HEK293 (cell line): ENCODE results near the gene ZSCAN18.

Experiments used
- CTCF ChIA-PET: fragments of 350-600 bp; formaldehyde crosslinking; extraction: SDS; loops from one replicate; lab custom pipeline; 2021; ENCODE audit warnings: antibody characterized with exemption; lab: Yijun Ruan, JAX
- POLR2A ChIA-PET: fragments of 300-600 bp; formaldehyde crosslinking; extraction: SDS; loops from one replicate; lab custom pipeline; 2020; ENCODE audit warnings: antibody characterized with exemption, inconsistent platforms; lab: Yijun Ruan, JAX
- H3K27ac ChIP-seq: fragments of 200-500 bp; sonication (Bioruptor generic); 2 replicates; pipeline ENCODE4 v1.5.1; 2014; ENCODE audit warnings: low read depth, low read length, control low read depth, inconsistent platforms; ENCODE audit errors: extremely low read depth
- H3K36me3 ChIP-seq, 2 experiments: fragments of 200-500 bp in 1 of 2; sonication (Bioruptor generic) in 1 of 2; 1 replicate in 1 of 2; 2 replicates in 1 of 2; pipeline ENCODE4 v1.5.1; 2014 to 2017; ENCODE audit warnings: inconsistent platforms in 2 of 2, low read length in 2 of 2; ENCODE audit not compliant: control insufficient read depth in 2 of 2, insufficient read depth in 1 of 2
- H3K4me1 ChIP-seq: fragments of 200-500 bp; sonication (Bioruptor generic); 2 replicates; pipeline ENCODE4 v1.5.1; 2014; ENCODE audit warnings: mild to moderate bottlenecking, low read length, inconsistent platforms; ENCODE audit not compliant: control insufficient read depth, insufficient read depth
- H3K4me3 ChIP-seq: 2 replicates; pipeline ENCODE4 v1.5.1; 2011; ENCODE audit warnings: low read depth, mild to moderate bottlenecking, control low read depth, low read length, moderate library complexity
- H3K9me3 ChIP-seq: fragments of 200-500 bp; sonication (Bioruptor generic); 2 replicates; pipeline ENCODE4 v1.5.1; 2014; ENCODE audit warnings: low read depth, low read length, inconsistent platforms; ENCODE audit not compliant: control insufficient read depth, insufficient read depth
- EGR2 ChIP-seq: fragments of 450-650 bp; formaldehyde crosslinking; IDR thresholded peaks from 2 replicates; pipeline ENCODE4 v1.5.1; 2016; ENCODE audit warnings: low read depth, missing biosample characterization, missing genetic modification characterization
- GLIS1 ChIP-seq: fragments of 450-650 bp; formaldehyde crosslinking; IDR thresholded peaks from 2 replicates; pipeline ENCODE4 v1.5.1; 2016; ENCODE audit warnings: missing biosample characterization, missing genetic modification characterization
- HOXA7 ChIP-seq: sonication (generic); formaldehyde crosslinking; IDR thresholded peaks from 2 replicates; pipeline ENCODE4 v1.8.1; 2022; ENCODE audit warnings: missing genetic modification reagents, borderline replicate concordance
- MYNN ChIP-seq: fragments of 450-650 bp; formaldehyde crosslinking; IDR thresholded peaks from 2 replicates; pipeline ENCODE4 v1.5.1; 2016; ENCODE audit warnings: missing biosample characterization, missing genetic modification characterization, borderline replicate concordance
- REPIN1 ChIP-seq: fragments of 450-650 bp; formaldehyde crosslinking; IDR thresholded peaks from 2 replicates; pipeline ENCODE4 v1.5.1; 2017; ENCODE audit warnings: missing biosample characterization, missing genetic modification characterization, low read depth
- TRIM28 ChIP-seq: IDR thresholded peaks from 2 replicates; pipeline ENCODE4 v1.6.1; 2011; ENCODE audit warnings: low read length, control low read depth, borderline replicate concordance
- ZFHX2 ChIP-seq: fragments of 450-650 bp; formaldehyde crosslinking; conservative IDR thresholded peaks from 2 replicates; pipeline ENCODE4 v1.5.1; 2016; ENCODE audit warnings: missing biosample characterization, missing genetic modification characterization
- ZNF10 ChIP-seq: fragments of 450-650 bp; formaldehyde crosslinking; IDR thresholded peaks from 2 replicates; pipeline ENCODE4 v1.5.1; 2017; ENCODE audit warnings: missing biosample characterization, missing genetic modification characterization
- ZNF155 ChIP-seq: fragments of 450-650 bp; formaldehyde crosslinking; IDR thresholded peaks from 2 replicates; pipeline ENCODE4 v1.5.1; 2016; ENCODE audit warnings: missing biosample characterization, missing genetic modification characterization
- ZNF19 ChIP-seq: fragments of 450-650 bp; formaldehyde crosslinking; IDR thresholded peaks from 2 replicates; pipeline ENCODE4; 2016; ENCODE audit warnings: missing biosample characterization, missing genetic modification characterization, low read depth
- ZNF2 ChIP-seq: fragments of 450-650 bp; formaldehyde crosslinking; IDR thresholded peaks from 2 replicates; pipeline ENCODE4 v1.5.1; 2016; ENCODE audit warnings: missing biosample characterization, missing genetic modification characterization
- ZNF311 ChIP-seq: fragments of 450-650 bp; formaldehyde crosslinking; IDR thresholded peaks from 2 replicates; pipeline ENCODE4 v1.5.1; 2017; ENCODE audit warnings: missing biosample characterization, missing genetic modification characterization, borderline replicate concordance
- ZNF354C ChIP-seq: fragments of 450-650 bp; formaldehyde crosslinking; IDR thresholded peaks from 2 replicates; pipeline ENCODE4 v1.5.1; 2016; ENCODE audit warnings: missing biosample characterization, missing genetic modification characterization, low read depth, borderline replicate concordance
- ZNF394 ChIP-seq: fragments of 450-650 bp; formaldehyde crosslinking; IDR thresholded peaks from 2 replicates; pipeline ENCODE4 v1.5.1; 2016; ENCODE audit warnings: missing biosample characterization, missing genetic modification characterization, mild to moderate bottlenecking, moderate library complexity, borderline replicate concordance
- ZNF473 ChIP-seq: fragments of 450-650 bp; formaldehyde crosslinking; IDR thresholded peaks from 2 replicates; pipeline ENCODE4 v1.5.1; 2017; ENCODE audit warnings: missing biosample characterization, missing genetic modification characterization
- ZNF518A ChIP-seq: fragments of 450-650 bp; formaldehyde crosslinking; conservative IDR thresholded peaks from 2 replicates; pipeline ENCODE4 v1.5.1; 2016; ENCODE audit warnings: low read depth, missing biosample characterization, missing genetic modification characterization
- ZNF548 ChIP-seq: fragments of 450-650 bp; formaldehyde crosslinking; IDR thresholded peaks from 2 replicates; pipeline ENCODE4 v1.5.1; 2016; ENCODE audit warnings: missing biosample characterization, missing genetic modification characterization
- ZNF558 ChIP-seq: fragments of 450-650 bp; formaldehyde crosslinking; IDR thresholded peaks from 2 replicates; pipeline ENCODE4 v1.5.1; 2016; ENCODE audit warnings: missing biosample characterization, missing genetic modification characterization
- ZNF621 ChIP-seq: fragments of 450-650 bp; formaldehyde crosslinking; IDR thresholded peaks from 2 replicates; pipeline ENCODE4 v1.5.1; 2017; ENCODE audit warnings: missing biosample characterization, missing genetic modification characterization
- ZNF658 ChIP-seq: fragments of 450-650 bp; formaldehyde crosslinking; IDR thresholded peaks from 2 replicates; pipeline ENCODE4; 2016; ENCODE audit warnings: missing biosample characterization, missing genetic modification characterization
- ZNF747 ChIP-seq: fragments of 450-650 bp; formaldehyde crosslinking; IDR thresholded peaks from 2 replicates; pipeline ENCODE4 v1.5.1; 2016; ENCODE audit warnings: missing biosample characterization, missing genetic modification characterization
- ZNF776 ChIP-seq: fragments of 450-650 bp; formaldehyde crosslinking; IDR thresholded peaks from 2 replicates; pipeline ENCODE4 v1.5.0; 2017; ENCODE audit warnings: missing biosample characterization, missing genetic modification characterization, borderline replicate concordance
- ZNF830 ChIP-seq: fragments of 450-650 bp; IDR thresholded peaks from 2 replicates; pipeline ENCODE4 v1.5.0; 2018; ENCODE audit warnings: missing biosample characterization, missing genetic modification characterization, low read depth, mild to moderate bottlenecking, moderate library complexity
- ZNF837 ChIP-seq: fragments of 450-650 bp; formaldehyde crosslinking; IDR thresholded peaks from 2 replicates; pipeline ENCODE4 v1.5.1; 2016; ENCODE audit warnings: missing biosample characterization, missing genetic modification characterization
- ZNF843 ChIP-seq: fragments of 450-650 bp; formaldehyde crosslinking; IDR thresholded peaks from 2 replicates; pipeline ENCODE4 v1.5.1; 2016; ENCODE audit warnings: missing biosample characterization, missing genetic modification characterization
- TF ChIP-seq, protein P1 (sequence below): fragments of 450-650 bp; formaldehyde crosslinking; IDR thresholded peaks from 2 replicates; pipeline ENCODE4 v1.5.1; 2017; ENCODE audit warnings: missing biosample characterization, missing genetic modification characterization
- TF ChIP-seq, protein P2 (sequence below): fragments of 450-650 bp; IDR thresholded peaks from 2 replicates; pipeline ENCODE4 v1.5.1; 2018; ENCODE audit warnings: missing biosample characterization, missing genetic modification characterization
- TF ChIP-seq, protein P3 (sequence below): fragments of 450-650 bp; formaldehyde crosslinking; IDR thresholded peaks from 2 replicates; pipeline ENCODE4 v1.5.1; 2016; ENCODE audit warnings: missing biosample characterization, missing genetic modification characterization

ZSCAN18 gene

DNA sequence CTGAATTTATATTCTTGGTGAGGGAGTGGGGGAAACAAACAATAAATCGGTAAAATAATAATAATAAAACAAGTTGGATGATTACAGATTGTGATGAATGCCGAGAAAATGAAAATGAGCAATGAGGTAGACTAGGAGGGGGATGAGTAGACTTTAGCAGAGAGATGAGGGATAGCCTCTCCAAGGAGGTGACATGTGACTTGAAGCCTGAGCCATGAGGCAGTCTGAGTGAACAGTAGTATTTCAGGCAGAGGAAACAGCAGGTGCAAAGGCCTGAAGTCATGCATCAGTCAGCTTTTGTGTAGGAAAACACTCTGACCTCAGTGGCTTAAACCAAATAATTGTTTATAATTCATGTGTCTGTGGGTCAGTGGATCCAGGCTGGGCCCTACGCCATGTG, 34.3 kb downstream of the ZSCAN18 start (continued):
- TF ChIP-seq, protein P1, sequence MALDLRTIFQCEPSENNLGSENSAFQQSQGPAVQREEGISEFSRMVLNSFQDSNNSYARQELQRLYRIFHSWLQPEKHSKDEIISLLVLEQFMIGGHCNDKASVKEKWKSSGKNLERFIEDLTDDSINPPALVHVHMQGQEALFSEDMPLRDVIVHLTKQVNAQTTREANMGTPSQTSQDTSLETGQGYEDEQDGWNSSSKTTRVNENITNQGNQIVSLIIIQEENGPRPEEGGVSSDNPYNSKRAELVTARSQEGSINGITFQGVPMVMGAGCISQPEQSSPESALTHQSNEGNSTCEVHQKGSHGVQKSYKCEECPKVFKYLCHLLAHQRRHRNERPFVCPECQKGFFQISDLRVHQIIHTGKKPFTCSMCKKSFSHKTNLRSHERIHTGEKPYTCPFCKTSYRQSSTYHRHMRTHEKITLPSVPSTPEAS (tag by site-specific recombination), result no peak
- TF ChIP-seq ZNF2 (tag by site-specific recombination) (no peak), ZNF837 (tag by site-specific recombination) (no peak), ZNF830 (tag by site-specific recombination) (no peak), HOXA7 (no peak), ZNF473 (tag by site-specific recombination) (no peak), ZNF658 (no peak), TRIM28 (no peak)

DNA sequence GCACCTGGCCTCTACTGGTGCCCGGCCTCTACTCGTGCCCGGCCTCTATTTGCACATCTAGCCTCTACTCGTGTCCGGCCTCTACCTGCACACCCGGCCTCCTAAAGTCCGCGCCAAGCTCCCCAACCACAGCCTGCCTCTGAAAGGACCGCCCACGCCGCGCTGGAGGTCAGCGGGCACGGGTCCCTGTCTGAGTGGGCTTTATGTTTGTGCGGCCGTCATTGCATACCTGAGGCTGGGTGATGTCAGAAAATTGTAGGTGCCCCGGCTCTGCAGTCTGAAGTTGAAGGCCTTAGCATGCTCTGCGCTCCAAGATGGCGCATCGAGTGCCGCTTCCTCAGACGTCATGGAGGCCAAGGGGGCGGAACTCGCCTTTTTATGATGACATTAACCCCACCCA, 37.8 kb downstream of the ZSCAN18 start:
- TF ChIP-seq, protein P2, sequence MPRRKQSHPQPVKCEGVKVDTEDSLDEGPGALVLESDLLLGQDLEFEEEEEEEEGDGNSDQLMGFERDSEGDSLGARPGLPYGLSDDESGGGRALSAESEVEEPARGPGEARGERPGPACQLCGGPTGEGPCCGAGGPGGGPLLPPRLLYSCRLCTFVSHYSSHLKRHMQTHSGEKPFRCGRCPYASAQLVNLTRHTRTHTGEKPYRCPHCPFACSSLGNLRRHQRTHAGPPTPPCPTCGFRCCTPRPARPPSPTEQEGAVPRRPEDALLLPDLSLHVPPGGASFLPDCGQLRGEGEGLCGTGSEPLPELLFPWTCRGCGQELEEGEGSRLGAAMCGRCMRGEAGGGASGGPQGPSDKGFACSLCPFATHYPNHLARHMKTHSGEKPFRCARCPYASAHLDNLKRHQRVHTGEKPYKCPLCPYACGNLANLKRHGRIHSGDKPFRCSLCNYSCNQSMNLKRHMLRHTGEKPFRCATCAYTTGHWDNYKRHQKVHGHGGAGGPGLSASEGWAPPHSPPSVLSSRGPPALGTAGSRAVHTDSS, result no peak
- no peak for TF ChIP-seq ZFHX2 (tag by site-specific recombination)
- no peak for TF ChIP-seq ZNF776
- no peak for TF ChIP-seq ZNF558 (tag by site-specific recombination)
- no peak for TF ChIP-seq ZNF19 (tag by site-specific recombination)
- TF ChIP-seq ZNF155, result no peak
- no peak for TF ChIP-seq MYNN (tag by site-specific recombination)
- no peak for TF ChIP-seq ZNF548
- no peak for TF ChIP-seq REPIN1 (tag by site-specific recombination)
- TF ChIP-seq ZNF354C (tag by site-specific recombination), result no peak
- no peak overlapping the region for H3K4me3 ChIP-seq
- no peaks in the 10 kb centered on the region for H3K4me1 ChIP-seq
- no peak overlapping the region for H3K27ac ChIP-seq
- H3K9me3 ChIP-seq, result no peaks in the 10 kb centered on the region; the same call in 1 of the 2 replicates
- CTCF ChIA-PET, result no interaction called here
- no peaks in the 10 kb centered on the region for H3K36me3 ChIP-seq
- POLR2A ChIA-PET, result interaction anchor here (2.3 kb wide), 1 partner anchor 58 kb away, joined by 12 read pairs; the partner anchor contains the start of gene ZNF606

DNA sequence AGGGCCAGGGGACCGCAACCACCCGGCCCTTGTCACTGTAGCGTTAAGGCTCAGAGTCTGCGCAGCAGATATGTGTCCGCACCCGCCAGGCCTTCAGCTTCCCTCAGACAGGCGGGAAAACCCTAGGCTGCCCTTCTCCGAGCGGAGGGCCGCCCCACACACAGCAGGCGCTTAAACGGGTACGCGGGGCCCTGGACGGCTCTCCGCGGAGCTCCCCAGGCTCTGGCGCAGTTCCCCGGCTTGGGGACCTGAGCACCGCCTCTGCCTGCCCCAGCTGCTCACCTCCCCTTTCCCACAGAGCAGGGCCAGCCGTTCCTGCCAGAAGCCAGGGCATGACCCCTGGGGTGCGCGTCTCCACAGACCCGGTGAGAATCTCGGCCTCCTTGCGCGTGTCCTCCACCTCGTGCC, 38.4 kb downstream of the ZSCAN18 start:
- Histone ChIP-seq H3K36me3 (no peaks in the 10 kb centered on the region), H3K4me1 (no peaks in the 10 kb centered on the region), H3K27ac (no peak overlapping the region; the same call in 1 of the 2 replicates), H3K4me3 (peak overlapping the region; percentile 44), H3K9me3 (no peaks in the 10 kb centered on the region)
- ChIA-PET CTCF (no interaction called here), POLR2A (interaction anchor here (1.0 to 2.3 kb wide), 2 partner anchors 57 to 123 kb away, joined by 4 to 12 read pairs; partner anchors contain the start of genes ZNF274 and ZNF606)
- TF ChIP-seq ZNF311 (tag by site-specific recombination) (no peak), ZNF518A (no peak), ZNF394 (tag by site-specific recombination) (no peak), ZNF621 (tag by site-specific recombination) (no peak), ZNF747 (tag by site-specific recombination) (no peak), EGR2 (tag by site-specific recombination) (no peak), GLIS1 (tag by site-specific recombination) (no peak), ZNF10 (no peak), ZNF843 (no peak)
- TF ChIP-seq, protein P3, sequence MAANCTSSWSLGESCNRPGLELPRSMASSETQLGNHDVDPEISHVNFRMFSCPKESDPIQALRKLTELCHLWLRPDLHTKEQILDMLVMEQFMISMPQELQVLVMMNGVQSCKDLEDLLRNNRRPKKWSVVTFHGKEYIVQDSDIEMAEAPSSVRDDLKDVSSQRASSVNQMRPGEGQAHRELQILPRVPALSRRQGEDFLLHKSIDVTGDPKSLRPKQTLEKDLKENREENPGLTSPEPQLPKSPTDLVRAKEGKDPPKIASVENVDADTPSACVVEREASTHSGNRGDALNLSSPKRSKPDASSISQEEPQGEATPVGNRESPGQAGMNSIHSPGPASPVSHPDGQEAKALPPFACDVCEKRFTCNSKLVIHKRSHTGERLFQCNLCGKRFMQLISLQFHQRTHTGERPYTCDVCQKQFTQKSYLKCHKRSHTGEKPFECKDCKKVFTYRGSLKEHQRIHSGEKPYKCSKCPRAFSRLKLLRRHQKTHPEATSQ (tag by site-specific recombination), result no peak
